T47D (cell line): Measurements from ENCODE around the gene HPRT1.

Experiments
- DNase-seq, 2 experiments: peaks; one replicate each; pipeline versions ENCODE4 v3.0.0 to v3.0.0-alpha.2; 2011 to 2012; ENCODE audit warnings: low read depth in 1 of 2, low spot score in 1 of 2
- JUND ChIP-seq: IDR thresholded peaks from 2 replicates; pipeline ENCODE4 v1.6.1; 2012; ENCODE audit warnings: low read depth
- in situ Hi-C: cut with HindIII; loops from 2 replicates; pipeline ENCODE4 v1.10.0; 2016; ENCODE audit warnings: low sequenced_read_pairs, low pct_unique_long_range_greater_than_20kb

HPRT1 gene, protein sequence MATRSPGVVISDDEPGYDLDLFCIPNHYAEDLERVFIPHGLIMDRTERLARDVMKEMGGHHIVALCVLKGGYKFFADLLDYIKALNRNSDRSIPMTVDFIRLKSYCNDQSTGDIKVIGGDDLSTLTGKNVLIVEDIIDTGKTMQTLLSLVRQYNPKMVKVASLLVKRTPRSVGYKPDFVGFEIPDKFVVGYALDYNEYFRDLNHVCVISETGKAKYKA

DNA sequence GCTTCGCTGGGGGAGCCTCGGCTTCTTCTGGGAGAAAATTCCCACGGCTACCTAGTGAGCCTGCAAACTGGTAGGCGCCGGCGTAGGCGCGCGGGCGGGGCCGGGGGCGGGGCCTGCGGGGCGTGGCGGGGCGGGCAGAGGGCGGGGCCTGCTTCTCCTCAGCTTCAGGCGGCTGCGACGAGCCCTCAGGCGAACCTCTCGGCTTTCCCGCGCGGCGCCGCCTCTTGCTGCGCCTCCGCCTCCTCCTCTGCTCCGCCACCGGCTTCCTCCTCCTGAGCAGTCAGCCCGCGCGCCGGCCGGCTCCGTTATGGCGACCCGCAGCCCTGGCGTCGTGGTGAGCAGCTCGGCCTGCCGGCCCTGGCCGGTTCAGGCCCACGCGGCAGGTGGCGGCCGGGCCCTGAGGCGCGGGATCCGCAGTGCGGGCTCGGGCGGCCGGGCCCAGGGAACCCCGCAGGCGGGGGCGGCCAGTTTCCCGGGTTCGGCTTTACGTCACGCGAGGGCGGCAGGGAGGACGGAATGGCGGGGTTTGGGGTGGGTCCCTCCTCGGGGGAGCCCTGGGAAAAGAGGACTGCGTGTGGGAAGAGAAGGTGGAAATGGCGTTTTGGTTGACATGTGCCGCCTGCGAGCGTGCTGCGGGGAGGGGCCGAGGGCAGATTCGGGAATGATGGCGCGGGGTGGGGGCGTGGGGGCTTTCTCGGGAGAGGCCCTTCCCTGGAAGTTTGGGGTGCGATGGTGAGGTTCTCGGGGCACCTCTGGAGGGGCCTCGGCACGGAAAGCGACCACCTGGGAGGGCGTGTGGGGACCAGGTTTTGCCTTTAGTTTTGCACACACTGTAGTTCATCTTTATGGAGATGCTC is at the start of gene HPRT1:
Gene HPRT1, plus strand, starts transcription at position 161 of the 857 bp plus-strand sequence. Its CDS starts 147 bp downstream, at position 308.
- peak; percentile 17 to 70 for DNase-seq
- in situ Hi-C loops: no loop called here
- no peak for TF ChIP-seq JUND

DNA sequence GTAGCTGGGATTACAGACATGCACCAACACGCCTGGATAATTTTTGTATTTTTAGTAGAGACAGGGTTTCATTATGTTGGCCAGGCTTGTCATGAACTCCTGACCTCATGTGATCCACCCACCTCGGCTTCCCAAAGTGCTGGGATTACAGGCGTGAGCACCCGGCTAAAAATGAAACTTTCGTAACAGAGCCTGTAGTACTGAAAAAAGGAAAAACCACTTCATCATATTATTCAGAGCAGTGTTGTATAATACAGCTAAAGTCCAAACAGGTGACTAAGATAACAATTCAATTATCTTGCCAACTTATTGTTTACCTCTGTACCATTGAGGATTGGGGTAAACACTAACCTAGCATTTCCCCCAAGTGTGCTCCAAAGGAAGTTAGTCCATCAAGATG is 43.9 kb upstream of the HPRT1 start:
- in situ Hi-C loops: no loop called here
- no peak for TF ChIP-seq JUND
- no peak for DNase-seq

GRCh38 chrX:134418317-134419113 is 41.5 kb upstream of the HPRT1 start:
- TF ChIP-seq JUND: no peak
- in situ Hi-C loops: no loop called here
- DNase-seq: no peak

DNA sequence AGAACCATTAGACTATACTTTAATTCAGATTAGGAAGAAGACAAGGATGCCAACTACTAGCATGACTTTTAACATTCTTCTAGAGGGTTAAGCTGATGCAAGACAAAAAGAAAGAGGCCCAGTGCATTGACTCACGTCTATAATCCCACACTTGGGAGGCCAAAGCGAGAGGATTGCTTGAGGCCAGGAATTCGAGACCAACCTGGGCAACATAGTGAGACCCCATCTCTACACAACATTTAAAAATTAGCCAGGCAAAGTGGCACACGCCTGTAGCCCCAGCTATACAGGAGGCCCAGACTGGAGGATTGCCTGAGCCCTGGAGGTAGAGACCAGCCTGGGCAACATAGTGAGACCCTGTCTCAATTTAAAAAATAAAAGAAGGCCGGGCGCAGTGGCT is 40.2 kb upstream of the HPRT1 start:
- TF ChIP-seq JUND: no peak
- in situ Hi-C loops: no loop called here
- no peak for DNase-seq

DNA sequence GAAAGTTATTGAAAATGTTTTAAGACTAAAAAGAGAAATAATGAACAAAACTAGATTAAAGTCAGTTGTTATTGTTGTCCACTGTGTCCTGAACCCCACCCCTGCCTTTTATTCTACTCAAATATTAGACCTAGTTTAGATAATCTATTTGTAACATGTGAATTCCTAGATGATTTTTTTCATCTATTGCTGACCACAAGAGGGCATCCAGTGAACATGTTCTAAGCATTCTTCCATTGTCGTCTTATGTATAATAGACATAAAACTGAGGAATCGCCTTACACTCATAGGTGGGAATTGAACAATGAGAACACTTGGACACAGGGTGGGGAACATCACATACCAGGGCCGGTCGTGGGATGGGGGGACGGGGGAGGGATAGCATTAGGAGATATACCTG is 36.4 kb upstream of the HPRT1 start:
- in situ Hi-C loops: no loop called here
- peak in 1 of 2 experiments; percentile 21 for DNase-seq
- no peak for TF ChIP-seq JUND

DNA sequence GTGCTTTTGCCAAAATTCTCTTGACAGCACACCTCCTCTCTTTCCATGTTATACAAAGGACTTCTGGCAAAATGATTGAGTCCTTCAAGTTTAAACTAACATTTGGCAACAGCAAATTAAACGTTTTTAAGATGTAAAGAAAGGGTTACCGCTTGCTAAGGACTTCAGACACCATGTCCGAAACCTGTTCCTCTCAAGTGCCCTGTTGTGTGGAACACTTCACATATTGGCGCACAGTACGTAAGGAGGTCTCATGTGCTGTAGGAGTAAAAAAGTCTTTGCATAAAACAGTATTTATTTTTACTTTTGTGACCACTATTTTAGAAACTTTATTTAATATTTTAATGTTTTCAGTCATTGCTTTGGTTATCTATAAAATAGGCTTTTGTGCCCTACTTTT is 33.7 kb upstream of the HPRT1 start:
- DNase-seq: no peak
- TF ChIP-seq JUND: no peak
- in situ Hi-C loops: no loop called here

GRCh38 chrX:134431894-134432293 is 28.1 kb upstream of the HPRT1 start:
- in situ Hi-C loops: no loop called here
- DNase-seq: no peak
- no peak for TF ChIP-seq JUND

DNA sequence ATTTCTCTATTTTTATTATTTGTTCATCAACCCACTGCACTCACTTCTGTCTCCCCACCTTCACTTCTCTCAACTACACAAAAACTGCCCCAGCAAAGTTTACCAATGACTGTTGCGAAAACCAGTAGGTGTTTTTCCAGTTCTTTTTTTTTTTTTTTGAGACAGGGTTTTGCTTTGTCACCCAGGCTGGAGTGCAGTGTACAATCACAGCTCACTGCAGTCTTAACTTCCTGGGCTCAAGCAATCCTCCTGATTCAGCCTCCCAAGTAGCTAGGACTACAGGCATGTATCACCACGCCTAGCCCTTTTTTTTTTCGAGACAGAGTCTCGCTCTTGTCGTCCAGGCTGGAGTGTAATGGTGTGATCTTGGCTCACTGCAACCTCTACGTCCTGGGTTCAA is 24.1 kb upstream of the HPRT1 start:
- no peak for DNase-seq
- in situ Hi-C loops: no loop called here
- no peak for TF ChIP-seq JUND

DNA sequence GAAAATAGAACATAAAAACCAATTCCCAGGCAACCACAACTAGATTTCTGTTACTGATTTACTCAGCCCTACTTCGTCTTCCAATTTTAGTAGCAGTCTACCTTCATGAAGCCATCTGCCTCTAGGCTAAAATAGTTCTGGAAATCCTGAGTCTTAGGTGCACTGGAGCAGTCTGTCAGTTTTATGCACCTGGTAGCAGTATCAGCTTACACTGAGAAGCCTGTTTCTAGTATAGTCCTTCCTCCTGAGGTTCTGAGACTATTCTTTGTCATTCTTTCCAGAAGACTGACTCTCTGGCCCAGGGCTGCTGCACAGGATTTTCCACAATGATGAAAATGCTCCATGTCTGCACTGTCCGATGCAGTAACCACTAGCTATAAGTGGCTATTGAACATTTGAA is 16.9 kb upstream of the HPRT1 start:
- DNase-seq: no peak
- in situ Hi-C loops: no loop called here
- TF ChIP-seq JUND: no peak

DNA sequence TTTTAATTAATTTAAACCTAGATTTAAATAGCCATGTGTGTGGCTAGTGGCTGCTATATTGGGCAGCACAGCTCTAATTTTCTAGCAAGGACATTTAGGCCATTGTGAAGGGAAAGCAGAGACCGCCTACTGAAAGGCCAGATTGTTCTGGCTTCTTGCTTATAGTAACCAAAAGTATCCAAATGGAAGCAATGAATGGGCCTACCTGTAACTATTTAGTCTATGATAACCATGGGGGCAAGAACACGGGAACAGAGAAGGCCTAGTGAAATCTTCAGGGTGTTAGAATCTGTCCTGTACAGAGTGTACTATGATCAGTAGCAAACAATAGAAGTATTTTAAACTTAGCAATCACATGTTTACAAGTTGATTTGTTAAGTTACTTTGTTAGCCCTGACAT is 16.5 kb upstream of the HPRT1 start:
- in situ Hi-C loops: no loop called here
- TF ChIP-seq JUND: no peak
- DNase-seq: no peak

DNA sequence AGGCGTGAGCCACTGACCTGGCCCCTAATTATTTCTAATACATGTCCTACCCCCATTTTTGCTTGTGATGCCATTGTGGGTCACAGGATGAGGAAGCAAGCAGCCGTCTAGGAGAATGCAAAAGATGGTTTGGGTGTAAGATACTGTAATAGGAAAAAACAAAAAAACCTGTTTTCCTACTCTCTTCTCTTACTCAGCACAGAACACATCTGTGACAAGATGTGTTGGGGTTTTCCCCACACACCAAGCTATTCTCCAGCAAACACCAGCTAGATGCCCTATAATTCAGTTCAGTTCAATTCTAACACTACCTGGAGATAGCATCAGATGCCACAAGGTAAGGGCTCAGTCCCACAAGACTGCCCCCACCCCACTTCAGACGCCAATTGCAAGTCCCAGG is 15.3 kb upstream of the HPRT1 start:
- TF ChIP-seq JUND: no peak
- DNase-seq: no peak
- in situ Hi-C loops: no loop called here

DNA sequence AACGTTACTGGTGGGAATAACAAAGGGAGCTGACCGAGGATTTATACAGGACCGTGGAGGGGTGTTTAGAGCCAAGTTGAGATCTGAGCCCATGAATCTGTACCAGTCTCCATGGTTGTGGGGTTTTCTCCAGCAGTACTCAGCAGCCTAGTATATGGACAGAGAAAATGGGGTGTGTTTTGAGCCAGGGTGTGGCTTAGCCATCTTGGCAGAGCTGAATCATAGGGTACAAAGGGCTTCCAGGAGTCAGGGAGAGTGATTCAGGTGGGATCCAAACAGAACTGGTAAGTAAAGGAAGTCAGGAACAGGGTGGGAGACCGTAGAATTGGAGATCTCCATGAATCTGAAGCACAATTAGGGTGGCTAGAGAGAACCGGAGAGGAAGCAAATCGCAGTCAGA is 7.4 kb upstream of the HPRT1 start:
- in situ Hi-C loops: no loop called here
- TF ChIP-seq JUND: no peak
- DNase-seq: no peak

DNA sequence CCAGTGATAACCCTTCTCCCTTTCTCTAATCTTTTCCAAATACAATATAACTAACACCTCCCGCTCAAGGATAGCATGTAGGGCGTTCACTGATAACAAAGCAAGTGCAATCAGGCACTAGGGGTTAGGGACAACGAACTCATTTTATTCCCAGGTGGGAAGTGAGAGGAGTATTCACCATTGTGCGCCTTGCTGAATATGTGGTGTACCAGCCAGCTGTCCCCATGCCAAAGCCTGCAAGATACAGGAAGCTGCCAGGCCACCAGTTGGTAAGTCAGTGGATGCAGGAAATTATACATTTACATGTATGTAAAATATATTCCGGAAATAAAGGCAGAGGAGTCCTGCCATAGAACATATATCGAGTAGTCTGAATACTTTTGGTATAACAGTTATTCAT is 6.3 kb upstream of the HPRT1 start:
- TF ChIP-seq JUND: no peak
- in situ Hi-C loops: no loop called here
- DNase-seq: no peak
